Astrocyte of the hippocampus (primary cell): ENCODE measurements around the gene UXS1.
"Not testable (repeated sequence)": the region's sequence is repeated elsewhere in the genome, so short reads cannot be mapped to it uniquely, and the experiment has no call there.

Source experiments
- DNase-seq: peaks from one replicate; pipeline ENCODE4 v3.0.0; 2011; ENCODE audit warnings: low read depth, low spot score

Gene UXS1

DNA sequence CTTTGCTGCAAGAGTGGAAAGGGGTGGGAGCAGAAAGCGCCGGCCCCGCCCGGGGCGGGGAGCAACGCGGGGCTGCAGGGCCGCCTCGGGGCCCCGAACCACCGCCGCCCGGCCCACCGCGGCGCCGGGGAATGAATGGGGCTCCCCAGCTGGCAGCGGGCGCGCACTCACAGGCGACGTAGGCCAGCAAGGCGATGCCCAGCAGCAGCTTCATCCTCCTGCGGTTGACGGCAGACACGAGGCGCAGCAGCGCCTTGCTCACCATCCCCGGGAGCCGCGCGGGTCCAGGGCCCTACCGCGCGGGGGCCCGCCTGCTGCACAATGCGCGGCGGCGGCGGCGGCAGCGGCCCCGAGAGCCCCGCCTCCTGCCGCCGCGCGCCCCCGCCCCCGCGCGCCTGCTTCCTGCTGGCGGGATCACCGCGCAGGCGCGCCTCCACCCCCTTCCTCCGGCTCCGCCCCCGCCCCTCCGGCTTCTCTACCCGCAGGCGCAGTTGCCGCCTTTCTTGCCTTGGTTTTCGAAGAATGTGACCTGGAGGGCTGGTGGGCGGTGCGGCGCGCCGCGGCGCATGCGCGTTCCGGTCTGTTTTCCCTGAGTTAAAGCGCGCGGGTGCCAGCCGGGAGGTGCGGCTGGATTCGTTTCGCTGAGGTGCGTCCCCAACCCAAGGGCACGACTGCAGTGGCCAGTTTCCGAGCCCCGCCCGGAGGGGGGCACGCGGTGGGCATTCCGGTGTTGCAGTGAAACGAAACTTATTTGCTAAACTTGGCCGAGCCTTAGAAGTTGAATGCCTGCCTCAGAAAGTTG lies at the start of gene UXS1:
TSS of gene UXS1 (minus strand) at position 325 of the 802 bp plus-strand sequence. CDS start at position 265, 60 bp downstream.
- DNase-seq, result peak; percentile 99

DNA sequence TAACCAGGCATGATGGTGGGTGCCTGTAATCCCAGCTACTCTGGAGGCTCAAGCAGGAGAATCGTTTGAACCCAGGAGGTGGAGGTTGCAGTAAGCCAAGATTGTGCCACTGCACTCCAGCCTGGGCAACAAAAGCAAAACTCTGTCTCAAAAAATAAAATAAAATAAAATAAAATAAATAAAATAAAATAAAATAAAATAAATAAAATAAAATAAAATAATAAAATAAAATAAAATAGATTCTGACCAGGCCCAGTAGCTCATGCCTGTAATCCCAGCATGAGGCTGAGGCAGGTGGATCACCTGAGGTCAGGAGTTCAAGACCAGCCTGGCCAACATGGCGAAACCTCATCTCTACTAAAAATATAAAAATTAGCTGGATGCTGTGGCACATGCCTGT lies 45.4 kb upstream of the UXS1 start:
- not testable (repeated sequence) for DNase-seq

- DNase-seq, result not testable (repeated sequence)
Measured at GRCh38 chr2:106235392-106235791, 41.3 kb upstream of the UXS1 start.

- DNase-seq, result no peak
Measured at GRCh38 chr2:106233350-106233706, 39.2 kb upstream of the UXS1 start.

- no peak for DNase-seq
Measured at GRCh38 chr2:106232638-106233349, 38.7 kb upstream of the UXS1 start.

DNA sequence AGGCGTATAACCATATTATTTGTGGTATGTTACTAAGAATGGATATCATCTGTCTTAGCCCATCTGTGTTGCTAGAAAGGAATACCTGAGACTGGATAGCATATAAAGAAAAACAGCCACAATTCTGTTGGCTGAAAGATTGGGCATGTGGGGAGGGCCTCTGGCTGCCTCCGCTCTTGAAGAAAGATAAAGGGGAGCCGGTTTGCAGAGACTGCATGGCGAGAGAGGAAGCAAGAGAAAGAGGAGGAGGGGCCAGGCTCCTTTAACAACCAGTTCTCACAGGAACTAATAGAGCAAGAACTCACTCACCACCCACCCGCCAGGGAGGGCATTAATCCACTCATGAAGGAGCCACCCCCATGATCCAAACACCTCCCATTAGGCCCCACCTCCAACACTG lies 29.2 kb upstream of the UXS1 start:
- DNase-seq, result no peak

DNA sequence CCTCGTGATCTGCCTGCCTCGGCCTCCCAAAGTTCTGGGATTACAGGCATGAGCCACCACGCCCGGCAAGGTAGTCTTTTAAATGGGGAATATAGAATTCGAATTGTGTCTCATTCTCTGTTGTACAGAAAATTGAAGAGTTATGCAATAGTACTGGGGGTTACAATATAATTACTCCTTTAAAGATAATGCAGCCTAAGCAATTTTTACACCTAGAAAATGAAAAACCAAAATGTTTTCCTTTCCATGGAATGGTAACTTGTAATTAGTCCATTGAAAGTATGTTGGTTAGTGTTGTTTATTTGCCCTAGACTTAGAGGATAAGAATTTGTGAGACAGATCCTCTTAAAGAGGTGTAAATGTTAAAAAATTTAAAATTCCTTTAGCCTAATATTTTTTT lies 28.0 kb upstream of the UXS1 start:
- not testable (repeated sequence) for DNase-seq

DNA sequence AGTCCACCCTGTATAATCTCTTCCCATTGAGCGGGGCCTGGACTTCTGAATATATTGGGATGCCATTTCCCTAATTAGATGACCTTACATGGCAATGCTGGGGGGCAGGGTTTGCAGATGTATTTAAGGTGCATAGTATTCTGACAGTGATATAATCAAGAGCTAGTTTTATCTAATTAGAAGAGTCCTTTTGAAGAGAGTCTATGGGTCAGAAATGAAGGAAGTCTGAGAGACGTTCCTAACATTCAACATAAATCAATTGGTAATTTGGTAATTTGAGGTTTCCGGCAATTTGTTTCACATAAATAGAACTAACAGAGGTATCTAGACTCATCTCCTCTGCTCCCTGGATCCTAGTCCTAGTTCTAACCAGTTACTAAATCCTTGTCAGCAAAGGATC lies 25.7 kb upstream of the UXS1 start:
- no peak for DNase-seq

DNA sequence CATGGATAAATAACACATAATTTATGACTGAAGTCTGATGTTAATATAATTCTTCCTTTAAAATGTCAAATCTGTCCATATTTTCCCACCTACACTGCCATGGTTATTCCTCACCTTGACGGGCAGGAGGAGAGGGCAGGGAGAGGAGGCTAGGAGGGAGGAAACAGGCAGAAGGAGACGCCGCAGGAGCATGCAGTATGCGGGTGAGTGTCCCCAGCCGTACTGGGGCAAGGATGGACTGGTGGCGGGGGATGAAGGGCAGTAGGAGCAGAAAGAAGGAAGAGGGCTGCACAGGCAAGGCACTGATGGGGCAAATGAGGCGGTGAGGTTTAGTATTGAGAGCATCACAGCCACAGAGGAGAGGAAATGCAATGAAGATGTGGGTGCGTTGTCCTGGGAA lies 25.1 kb upstream of the UXS1 start:
- not testable (repeated sequence) for DNase-seq

- no peak for DNase-seq
Measured at GRCh38 chr2:106208874-106209273, 14.8 kb upstream of the UXS1 start.

DNA sequence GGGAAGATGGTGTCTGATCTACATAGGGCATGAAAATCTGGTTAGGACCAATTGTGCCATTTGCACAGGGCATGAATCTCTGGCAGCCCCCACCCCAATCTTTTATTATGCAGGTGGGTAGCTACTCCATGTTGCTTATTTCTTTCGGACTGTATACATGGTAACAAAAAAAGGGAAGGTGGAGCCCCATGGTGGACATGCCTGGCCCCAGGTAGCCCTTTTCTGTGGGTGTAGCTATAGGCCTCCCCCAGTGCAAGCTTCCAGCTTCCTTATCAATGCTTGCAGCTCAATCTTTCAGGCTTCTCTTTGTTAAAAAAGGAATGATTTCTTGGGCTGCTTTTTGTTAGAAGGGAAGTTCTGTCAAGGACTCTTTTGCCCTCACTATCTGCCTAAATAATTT lies 14.3 kb upstream of the UXS1 start:
- DNase-seq, result no peak

DNA sequence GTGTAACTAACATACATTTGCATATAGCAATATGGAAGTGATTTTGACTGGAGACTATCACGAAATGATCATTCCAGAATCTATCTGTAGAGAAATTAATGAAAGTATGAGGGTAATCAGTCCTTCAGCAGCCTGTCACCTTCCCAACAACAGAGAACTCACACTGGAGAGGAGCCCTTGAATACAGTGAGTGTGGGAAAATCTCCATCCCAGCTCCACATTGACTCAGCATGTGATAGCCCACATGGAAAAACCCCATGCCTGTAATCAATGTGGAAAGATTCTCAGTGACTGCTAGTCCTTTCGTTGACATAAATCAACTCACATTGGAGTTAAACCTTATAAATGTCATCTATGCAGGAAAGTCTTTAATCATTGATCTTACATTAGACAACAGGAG lies 13.1 kb upstream of the UXS1 start:
- no peak for DNase-seq

DNA sequence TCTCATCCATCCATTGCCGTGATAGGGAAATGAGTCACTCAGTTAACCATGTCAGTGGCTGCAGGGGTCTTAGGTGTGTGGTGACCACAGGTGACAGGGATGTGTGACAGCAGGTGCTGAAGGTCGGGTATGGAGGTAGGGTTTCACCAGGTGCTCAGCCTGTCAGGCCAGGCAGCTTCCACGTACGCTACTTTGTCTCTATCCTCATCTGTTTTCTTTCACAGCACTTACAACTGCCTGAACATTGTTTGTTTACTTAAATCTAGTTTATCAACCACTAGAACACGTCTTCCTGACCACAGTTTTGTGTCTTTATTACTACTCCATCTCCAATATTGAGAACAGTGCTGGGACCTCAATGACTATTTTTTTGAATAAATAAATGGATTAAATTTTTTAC lies 11.4 kb upstream of the UXS1 start:
- no peak for DNase-seq

- DNase-seq, result not testable (repeated sequence)
Measured at GRCh38 chr2:106204551-106204950, 10.4 kb upstream of the UXS1 start.

- DNase-seq, result no peak
Measured at GRCh38 chr2:106201661-106202060, 7.6 kb upstream of the UXS1 start.

DNA sequence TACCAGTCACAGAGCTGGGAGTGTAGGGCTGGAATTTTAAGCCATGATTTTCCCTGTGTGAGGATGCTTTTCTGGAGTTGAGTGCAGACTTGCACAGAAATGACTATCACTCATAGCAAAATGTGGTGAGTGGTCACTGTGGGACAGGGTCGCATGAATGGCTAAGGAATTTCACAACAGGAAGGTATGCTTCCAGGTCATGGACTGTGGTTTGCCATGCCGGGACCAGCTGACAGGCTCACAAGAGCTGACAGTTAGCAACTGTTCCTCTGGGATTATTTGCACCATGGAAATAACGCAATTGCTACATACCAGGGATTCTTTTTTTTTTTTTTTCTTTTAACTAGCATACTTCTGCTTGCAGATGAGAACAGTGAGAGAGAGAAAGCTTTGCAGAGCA lies 3.8 kb upstream of the UXS1 start:
- DNase-seq, result peak; percentile 96

- no peak for DNase-seq
Measured at GRCh38 chr2:106195981-106196380, 1.9 kb upstream of the UXS1 start.

DNA sequence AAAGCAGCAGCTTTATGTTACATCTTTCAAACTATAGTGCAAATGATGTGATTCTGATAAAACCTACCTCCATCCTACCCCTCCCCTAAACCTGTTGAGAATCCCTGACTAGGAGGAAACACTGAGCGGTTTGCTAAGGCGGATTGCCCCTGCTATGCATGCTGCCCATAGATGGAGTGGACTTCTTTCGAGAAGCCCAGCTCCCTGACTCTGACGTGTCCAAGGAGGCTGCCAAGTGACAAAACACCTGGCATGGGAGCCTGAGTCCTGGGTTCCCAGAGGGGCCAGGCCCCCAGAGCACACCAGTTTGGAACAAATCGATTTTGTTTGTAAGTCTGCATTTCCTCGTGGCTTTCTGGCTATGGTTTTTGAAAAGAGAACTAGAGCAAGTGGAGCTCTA lies 1.4 kb upstream of the UXS1 start:
- no peak for DNase-seq

GRCh38 chr2:106193690-106193976 lies 468 bp downstream of the UXS1 start:
- DNase-seq, result no peak

DNA sequence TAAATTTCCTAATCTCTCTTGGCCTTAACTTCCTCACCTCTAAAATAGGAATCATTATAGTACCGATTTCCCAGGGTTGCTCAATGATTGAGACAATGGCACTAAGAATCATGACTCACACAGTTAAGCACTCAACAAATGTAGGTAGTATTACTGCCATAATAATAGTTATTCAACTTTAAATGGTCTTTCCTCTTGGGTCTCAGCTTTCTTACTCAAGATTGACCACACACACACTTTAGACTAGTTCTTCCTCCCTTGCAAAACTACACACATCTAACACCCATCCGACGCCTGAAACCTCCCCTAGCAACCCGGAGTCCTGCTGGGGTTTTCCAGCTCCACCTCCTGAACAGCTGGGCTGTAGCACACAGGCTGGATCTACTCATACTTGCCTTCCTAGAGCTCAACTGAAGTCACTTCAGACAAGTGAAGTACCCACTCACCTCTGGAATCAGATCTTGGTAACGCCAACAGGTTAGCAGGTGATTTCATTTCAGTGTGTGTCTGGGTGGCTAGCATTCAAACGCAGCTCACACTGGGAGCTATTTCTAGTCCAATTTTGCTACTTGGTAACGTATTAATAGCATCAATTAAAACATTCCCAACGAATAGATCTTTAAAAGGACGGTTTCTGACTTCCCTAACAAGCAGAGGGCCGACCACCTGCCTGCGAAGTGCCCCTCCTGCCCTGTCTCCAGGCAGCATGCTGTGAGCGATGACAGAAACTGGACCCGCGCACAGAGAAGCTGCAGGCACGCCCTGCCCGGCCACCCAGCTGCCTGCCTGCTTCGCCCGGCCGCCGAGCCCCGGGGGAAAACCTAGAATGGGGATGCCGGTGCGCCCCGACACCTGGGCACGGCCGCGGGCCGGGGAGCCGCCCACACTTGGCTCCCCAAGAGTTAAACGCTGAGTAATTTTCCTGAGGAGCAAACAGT lies 1.1 kb downstream of the UXS1 start:
- DNase-seq, result peak; percentile 75

DNA sequence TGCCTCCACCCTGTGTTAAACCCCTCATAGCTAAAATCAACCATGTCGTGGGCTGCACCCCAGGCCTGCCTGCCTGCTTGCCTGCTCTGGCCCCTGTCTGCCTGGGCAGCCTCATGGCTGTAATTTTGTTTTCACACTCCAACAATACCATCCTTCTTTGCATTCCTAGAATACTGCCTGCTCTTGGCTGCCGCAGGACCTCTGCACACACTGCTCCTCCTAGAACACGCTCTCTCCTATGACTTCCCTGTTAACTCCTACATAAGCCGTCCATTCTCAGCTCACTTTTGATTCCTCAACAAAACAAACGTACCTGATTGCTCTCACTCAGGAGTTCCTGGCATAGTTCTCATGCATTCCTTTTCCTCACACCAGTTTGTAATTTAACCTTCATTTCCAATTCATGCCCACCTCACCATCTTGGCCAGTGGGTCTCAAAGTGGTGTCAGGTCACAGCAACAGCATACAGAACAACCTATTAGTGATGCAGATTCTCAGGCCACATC lies 2.5 kb downstream of the UXS1 start:
- DNase-seq, result peak; percentile 19
